HepG2 (cell line): ENCODE results near the gene FRAS1. TPM values are rescaled to one million over a fixed set of nuclear protein-coding genes. Genes with fewer than 3 reads are reported as not detected.

ENCODE experiments used
- ATAC-seq: fragments of 200-7000 bp; cut with Tn5 transposase; 3 replicates; pipeline ENCODE4 v1.9.1; 2020; ENCODE audit warnings: mild to moderate bottlenecking, moderate library complexity
- BruUV-seq: library from RNA; stranded (reverse); fragments of 400-500 nt; replicated peaks from 2 replicates; lab custom pipeline; 2021; lab: Mats Ljungman, UMichigan
- CTCF ChIA-PET: fragments of 300-600 bp; formaldehyde crosslinking; extraction: SDS; loops from one replicate; lab custom pipeline; 2021; ENCODE audit warnings: low total read pairs, inconsistent platforms, low intra/inter-chr PET ratio; lab: Yijun Ruan, JAX
- POLR2A ChIA-PET: fragments of 350-600 bp; sonication (Branson Sonifier 250); formaldehyde crosslinking; loops from one replicate; lab custom pipeline; 2020; ENCODE audit warnings: antibody characterized with exemption, inconsistent platforms; lab: Yijun Ruan, JAX
- DNase-seq: peaks from one replicate; pipeline ENCODE4 v3.0.0-alpha.2; 2015; ENCODE audit warnings: low spot score
- FAIRE-seq: peaks from 3 replicates; lab custom pipeline; 2011; peaks lifted over from hg19 to GRCh38; lab: Jason Lieb, UNC
- H2AFZ ChIP-seq: one replicate; pipeline ENCODE4 v1.6.1; 2011; ENCODE audit warnings: low read length, inconsistent platforms
- H3K27ac ChIP-seq: fragments of 300-600 bp; 3 replicates; pipeline ENCODE4 v1.8.0; 2011; ENCODE audit warnings: mixed run types, mild to moderate bottlenecking, mixed read lengths, low read length, inconsistent platforms; ENCODE audit not compliant: insufficient read depth; ENCODE audit errors: extremely low read length
- H3K27me3 ChIP-seq, 2 experiments: fragments of 200-600 bp in 1 of 2; 2 replicates in 1 of 2; 3 replicates in 1 of 2; pipeline versions ENCODE4 v1.6.0 to v1.8.0; 2011; ENCODE audit warnings: low read length in 2 of 2, mild to moderate bottlenecking in 2 of 2, moderate library complexity in 2 of 2, inconsistent platforms in 1 of 2; ENCODE audit not compliant: insufficient read depth in 2 of 2, control insufficient read depth in 1 of 2
- H3K36me3 ChIP-seq, 2 experiments: fragments of 200-600 bp in 1 of 2; replicated peaks in 1 of 2; 2 replicates in 1 of 2; 3 replicates in 1 of 2; pipeline versions ENCODE4 v1.5.1 to v1.8.0; 2011; ENCODE audit warnings: low read length in 2 of 2, inconsistent platforms in 1 of 2; ENCODE audit not compliant: insufficient read depth in 2 of 2, control insufficient read depth in 1 of 2
- H3K4me1 ChIP-seq: 2 replicates; pipeline ENCODE4 v1.5.1; 2012; ENCODE audit warnings: low read length, inconsistent platforms; ENCODE audit not compliant: insufficient read depth
- H3K4me2 ChIP-seq: 2 replicates; pipeline ENCODE4 v1.6.0; 2011; ENCODE audit warnings: low read depth, low read length, inconsistent platforms
- H3K4me3 ChIP-seq, 3 experiments: fragments of 200-600 bp in 1 of 3; sonication (generic), shearing (Covaris generic) in 1 of 3; replicated peaks in 1 of 3; 2 replicates each; pipeline ENCODE4 v1.5.1; 2011 to 2016; ENCODE audit warnings: low read length in 3 of 3, inconsistent platforms in 2 of 3, low read depth in 2 of 3, mild to moderate bottlenecking in 2 of 3, control low read depth in 1 of 3, mixed read lengths in 1 of 3; ENCODE audit not compliant: insufficient read depth in 1 of 3
- H3K79me2 ChIP-seq: one replicate; pipeline ENCODE4 v1.6.1; 2011; ENCODE audit warnings: low read length, inconsistent platforms; ENCODE audit not compliant: insufficient read depth
- H3K9ac ChIP-seq: 2 replicates; pipeline ENCODE4 v1.6.0; 2011; ENCODE audit warnings: mild to moderate bottlenecking, low read depth, low read length, inconsistent platforms; ENCODE audit not compliant: insufficient read depth
- H3K9me3 ChIP-seq: 2 replicates; pipeline ENCODE4 v1.5.1; 2012; ENCODE audit warnings: mild to moderate bottlenecking, low read length
- H4K20me1 ChIP-seq: 2 replicates; pipeline ENCODE4 v1.6.0; 2011; ENCODE audit warnings: inconsistent platforms, mild to moderate bottlenecking, low read length, moderate library complexity; ENCODE audit not compliant: insufficient read depth
- AKNA ChIP-seq: sonication (generic); formaldehyde crosslinking; IDR thresholded peaks from 2 replicates; pipeline ENCODE4 v1.4.0; 2020; ENCODE audit warnings: missing genetic modification reagents, borderline replicate concordance
- ATF3 ChIP-seq: sonication (generic); formaldehyde crosslinking; IDR thresholded peaks from 2 replicates; pipeline ENCODE4 v1.4.0; 2020; ENCODE audit warnings: missing genetic modification reagents
- GABPA ChIP-seq, 2 experiments: IDR thresholded peaks; 2 replicates each; pipeline ENCODE4 v1.6.1; 2011 to 2016; ENCODE audit warnings: low read depth in 2 of 2, low read length in 1 of 2, missing biosample characterization in 1 of 2, missing genetic modification characterization in 1 of 2
- GPN1 ChIP-seq: sonication (generic); formaldehyde crosslinking; IDR thresholded peaks from 2 replicates; pipeline ENCODE4 v1.5.1; 2020; ENCODE audit warnings: missing genetic modification reagents, borderline replicate concordance
- HCFC1 ChIP-seq: fragments of 150-350 bp; IDR thresholded peaks from 2 replicates; pipeline ENCODE4 v1.6.1; 2014; ENCODE audit warnings: low read depth, low read length
- HDAC2 ChIP-seq: sonication (generic); formaldehyde crosslinking; IDR thresholded peaks from 2 replicates; pipeline ENCODE4 v1.4.0; 2020; ENCODE audit warnings: missing genetic modification reagents
- HNRNPH1 ChIP-seq: fragments of 200-400 bp; formaldehyde crosslinking; optimal IDR thresholded peaks from 2 replicates; pipeline ENCODE3; 2017; ENCODE audit warnings: mild to moderate bottlenecking, low read depth, low read length
- MAFG ChIP-seq: sonication (generic); formaldehyde crosslinking; IDR thresholded peaks from 2 replicates; pipeline ENCODE4 v1.5.1; 2020; ENCODE audit warnings: mild to moderate bottlenecking, missing genetic modification reagents
- MXD4 ChIP-seq: IDR thresholded peaks from 2 replicates; pipeline ENCODE4 v1.6.1; 2016; ENCODE audit warnings: mild to moderate bottlenecking, missing biosample characterization, missing genetic modification reagents
- NFIB ChIP-seq: sonication (generic); formaldehyde crosslinking; IDR thresholded peaks from 2 replicates; pipeline ENCODE4 v1.9.0; 2021; ENCODE audit warnings: missing genetic modification reagents, mild to moderate bottlenecking, borderline replicate concordance
- SRF ChIP-seq: IDR thresholded peaks from 2 replicates; pipeline ENCODE4 v1.6.1; 2011; ENCODE audit warnings: mild to moderate bottlenecking, low read depth, low read length, moderate library complexity
- ZNF282 ChIP-seq: fragments of 450-650 bp; IDR thresholded peaks from 2 replicates; pipeline ENCODE4 v1.6.1; 2018; ENCODE audit not compliant: partially characterized antibody
- ZNF839 ChIP-seq: sonication (generic); formaldehyde crosslinking; IDR thresholded peaks from 2 replicates; pipeline ENCODE4 v1.4.0; 2020; ENCODE audit warnings: missing genetic modification reagents, mild to moderate bottlenecking, borderline replicate concordance
- WGBS: methylation state at CpG from one replicate; pipeline ENCODE4 v1.1.6; 2017; ENCODE audit warnings: low lambda C conversion rate; 5-methylcytosine and 5-hydroxymethylcytosine counted together
- in situ Hi-C: cut with HindIII; loops from 2 replicates; pipeline ENCODE4 v1.10.0; 2017; ENCODE audit warnings: low pct_unique_long_range_greater_than_20kb; ENCODE audit not compliant: extremely low pct_ligation_motif_present
- intact Hi-C: fragments of 100-400 bp; cut with micrococcal nuclease; formaldehyde crosslinking; loops from one replicate; pipeline ENCODE4 v1.10.0; 2022; ENCODE audit not compliant: unreplicated experiment
- polyA plus RNA-seq, 8 experiments: library from polyadenylated mRNA; depleted of rRNA in 3 of 8; stranded (reverse) in 7 of 8; unstranded in 1 of 8; fragments of >200 nt; fragmentation: Illumina TruSeq in 4 of 8; extraction: Trizol in 4 of 8; gene quantifications; 2 replicates each; pipeline versions ENCODE4 v1.2.1 to v1.2.3, GENCODE V29; 2011 to 2016; ENCODE audit warnings: low read depth in 4 of 8, missing spikeins in 1 of 8, mixed read lengths in 1 of 8; ENCODE audit not compliant: insufficient read depth in 1 of 8
- total RNA-seq, 5 experiments: library from RNA; depleted of rRNA; stranded (reverse); fragments of >200 nt; fragmentation: Illumina TruSeq; extraction: Trizol; gene quantifications; 2 replicates each; pipeline ENCODE4 v1.2.3, GENCODE V29; 2016; ENCODE audit warnings: low read depth in 1 of 5
- TF ChIP-seq, protein P1 (sequence below): sonication (generic); formaldehyde crosslinking; IDR thresholded peaks from 2 replicates; pipeline ENCODE4 v1.8.0; 2022; ENCODE audit warnings: low read depth, missing genetic modification reagents
- TF ChIP-seq, protein P2 (sequence below): sonication (generic); formaldehyde crosslinking; IDR thresholded peaks from 2 replicates; pipeline ENCODE4 v1.4.0; 2020; ENCODE audit warnings: missing genetic modification reagents, mild to moderate bottlenecking, borderline replicate concordance

The FRAS1 gene
- total and polyA plus RNA-seq, 2 of the 13 experiments (the other 11 are each of a cell fraction or from before 2014, with no cell fraction given), result 22.5 to 31.6 TPM

DNA sequence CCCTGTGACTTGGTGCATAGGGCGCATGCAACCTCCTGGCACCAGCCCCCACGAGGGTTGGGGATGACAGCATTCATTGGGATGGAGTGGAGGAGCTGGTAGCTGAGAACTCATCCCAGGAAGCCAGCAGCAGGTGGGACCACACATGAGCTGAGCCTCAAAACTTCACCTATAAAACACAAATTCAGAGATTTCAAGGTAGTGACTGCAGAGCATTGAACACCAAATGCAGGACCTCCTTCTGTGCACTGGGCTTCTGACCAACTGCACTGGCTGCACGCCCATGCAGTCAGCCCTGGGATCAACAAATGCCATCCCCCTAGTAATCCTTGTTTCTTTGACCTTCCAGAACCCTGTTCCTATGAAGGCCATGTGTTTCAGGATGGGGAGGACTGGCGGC, 197.8 kb downstream of the FRAS1 start:
- DNase-seq (no peak), FAIRE-seq (no peak), ATAC-seq (no peak)
- CTCF ChIA-PET, result no interaction called here
- peaks cover 14 to 55% of the 10 kb centered on the region in 2 experiments for H3K36me3 ChIP-seq
- H3K27ac ChIP-seq, result no peak overlapping the region
- POLR2A ChIA-PET, result no interaction called here
- WGBS, result 62% methylated on average over 3 of the region's 4 CpGs
- no peaks in the 10 kb centered on the region for H3K27me3 ChIP-seq
- H3K9me3 ChIP-seq, result no peaks in the 10 kb centered on the region
- in situ Hi-C loops (no loop called here), intact Hi-C loops (no loop called here)
- no peaks in the 10 kb centered on the region for H3K4me1 ChIP-seq
- H3K4me2 ChIP-seq, result no peak overlapping the region
- H3K9ac ChIP-seq, result no peak overlapping the region
- no peaks in the 10 kb centered on the region for H4K20me1 ChIP-seq
- H2AFZ ChIP-seq, result no peak overlapping the region
- no peak overlapping the region for H3K4me3 ChIP-seq
- H3K79me2 ChIP-seq, result no peaks in the 10 kb centered on the region
- no TSS peak for BruUV-seq
- no peak for TF ChIP-seq NFIB
- TF ChIP-seq ZNF839 (CRISPR knock-in tag), result no peak
- no peak for TF ChIP-seq ATF3
- TF ChIP-seq ZNF282, result no peak
- no peak for TF ChIP-seq HCFC1
- no peak for TF ChIP-seq MXD4 (CRISPR knock-in tag)
- no peak for TF ChIP-seq GPN1 (CRISPR knock-in tag)
- TF ChIP-seq, protein P1, sequence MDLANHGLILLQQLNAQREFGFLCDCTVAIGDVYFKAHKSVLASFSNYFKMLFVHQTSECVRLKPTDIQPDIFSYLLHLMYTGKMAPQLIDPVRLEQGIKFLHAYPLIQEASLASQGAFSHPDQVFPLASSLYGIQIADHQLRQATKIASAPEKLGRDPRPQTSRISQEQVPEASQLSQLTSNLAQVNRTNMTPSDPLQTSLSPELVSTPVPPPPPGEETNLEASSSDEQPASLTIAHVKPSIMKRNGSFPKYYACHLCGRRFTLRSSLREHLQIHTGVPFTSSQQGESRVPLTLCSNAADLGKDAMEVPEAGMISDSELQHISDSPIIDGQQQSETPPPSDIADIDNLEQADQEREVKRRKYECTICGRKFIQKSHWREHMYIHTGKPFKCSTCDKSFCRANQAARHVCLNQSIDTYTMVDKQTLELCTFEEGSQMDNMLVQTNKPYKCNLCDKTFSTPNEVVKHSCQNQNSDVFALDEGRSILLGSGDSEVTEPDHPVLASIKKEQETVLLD (CRISPR knock-in tag), result no peak
- no peak for TF ChIP-seq MAFG (CRISPR knock-in tag)
- TF ChIP-seq, protein P2, sequence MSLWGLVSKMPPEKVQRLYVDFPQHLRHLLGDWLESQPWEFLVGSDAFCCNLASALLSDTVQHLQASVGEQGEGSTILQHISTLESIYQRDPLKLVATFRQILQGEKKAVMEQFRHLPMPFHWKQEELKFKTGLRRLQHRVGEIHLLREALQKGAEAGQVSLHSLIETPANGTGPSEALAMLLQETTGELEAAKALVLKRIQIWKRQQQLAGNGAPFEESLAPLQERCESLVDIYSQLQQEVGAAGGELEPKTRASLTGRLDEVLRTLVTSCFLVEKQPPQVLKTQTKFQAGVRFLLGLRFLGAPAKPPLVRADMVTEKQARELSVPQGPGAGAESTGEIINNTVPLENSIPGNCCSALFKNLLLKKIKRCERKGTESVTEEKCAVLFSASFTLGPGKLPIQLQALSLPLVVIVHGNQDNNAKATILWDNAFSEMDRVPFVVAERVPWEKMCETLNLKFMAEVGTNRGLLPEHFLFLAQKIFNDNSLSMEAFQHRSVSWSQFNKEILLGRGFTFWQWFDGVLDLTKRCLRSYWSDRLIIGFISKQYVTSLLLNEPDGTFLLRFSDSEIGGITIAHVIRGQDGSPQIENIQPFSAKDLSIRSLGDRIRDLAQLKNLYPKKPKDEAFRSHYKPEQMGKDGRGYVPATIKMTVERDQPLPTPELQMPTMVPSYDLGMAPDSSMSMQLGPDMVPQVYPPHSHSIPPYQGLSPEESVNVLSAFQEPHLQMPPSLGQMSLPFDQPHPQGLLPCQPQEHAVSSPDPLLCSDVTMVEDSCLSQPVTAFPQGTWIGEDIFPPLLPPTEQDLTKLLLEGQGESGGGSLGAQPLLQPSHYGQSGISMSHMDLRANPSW (CRISPR knock-in tag), result no peak
- no peak for TF ChIP-seq SRF
- no peak for TF ChIP-seq HNRNPH1
- TF ChIP-seq HDAC2 (CRISPR knock-in tag), result no peak
- TF ChIP-seq GABPA (IDR thresholded peaks at IDR 0.05; ENCODE audit: low read depth, low read length), result no peak
- no peak for TF ChIP-seq GABPA (CRISPR knock-in tag; IDR thresholded peaks at IDR 0.05; ENCODE audit: low read depth)
- TF ChIP-seq AKNA (CRISPR knock-in tag), result no peak
